A549 (cell line): ENCODE data around the gene RENBP. TPM values are rescaled to one million over a fixed set of nuclear protein-coding genes. Genes with fewer than 3 reads are reported as not detected.

Source experiments
- ATAC-seq, 2 experiments: fragments of 200-7000 bp in 1 of 2; fragments of >200 bp in 1 of 2; cut with Nextera tagmentation in 1 of 2; cut with Tn5 transposase in 1 of 2; 3 replicates each; pipeline versions ENCODE4 v1.8.0 to v1.9.1; 2018 to 2020; ENCODE audit warnings: mild to moderate bottlenecking in 1 of 2, moderate library complexity in 1 of 2
- CTCF ChIA-PET: fragments of 300-600 bp; sonication (Branson Sonifier 250); formaldehyde crosslinking; extraction: SDS; loops from one replicate; lab custom pipeline; 2021; ENCODE audit warnings: antibody characterized with exemption, inconsistent platforms; lab: Yijun Ruan, JAX
- POLR2A ChIA-PET: fragments of 350-600 bp; formaldehyde crosslinking; extraction: SDS; loops from one replicate; lab custom pipeline; 2021; ENCODE audit warnings: antibody characterized with exemption, inconsistent platforms; lab: Yijun Ruan, JAX
- DNase-seq, 2 experiments: peaks; one replicate each; pipeline versions ENCODE4 v3.0.0 to v3.0.0-alpha.2; 2011 to 2016; ENCODE audit warnings: low read depth in 1 of 2, low spot score in 1 of 2
- FAIRE-seq: peaks from 2 replicates; lab custom pipeline; 2011; peaks lifted over from hg19 to GRCh38; lab: Jason Lieb, UNC
- H3K27ac ChIP-seq, 2 experiments: fragments of >200 bp; sonication (Bioruptor Twin); formaldehyde crosslinking; 3 replicates each; pipeline ENCODE4 v1.5.1; 2016 to 2017
- H3K4me1 ChIP-seq: fragments of >200 bp; sonication (Bioruptor Twin); formaldehyde crosslinking; 3 replicates; pipeline ENCODE4 v1.6.1; 2016
- H3K4me2 ChIP-seq: fragments of >200 bp; sonication (Bioruptor Twin); formaldehyde crosslinking; 3 replicates; pipeline ENCODE4 v1.6.1; 2016
- H3K4me3 ChIP-seq: fragments of >200 bp; sonication (Bioruptor Twin); formaldehyde crosslinking; 3 replicates; pipeline ENCODE4 v1.5.1; 2016
- H3K9me3 ChIP-seq: fragments of >200 bp; sonication (Bioruptor Twin); formaldehyde crosslinking; 3 replicates; pipeline ENCODE4 v1.6.1; 2016
- ATOH8 ChIP-seq: fragments of 250-450 bp; sonication (Bioruptor Pico); IDR thresholded peaks from 2 replicates; pipeline ENCODE4 v1.5.0; 2020; ENCODE audit warnings: low read depth, mild to moderate bottlenecking, moderate library complexity
- BCL3 ChIP-seq: fragments of >200 bp; sonication (Bioruptor Twin); formaldehyde crosslinking; IDR thresholded peaks from 3 replicates; pipeline ENCODE4 v1.6.1; 2016
- BHLHE40 ChIP-seq: IDR thresholded peaks from 2 replicates; pipeline ENCODE4 v1.6.1; 2012; ENCODE audit warnings: low read depth, low read length, inconsistent platforms
- CBX2 ChIP-seq: fragments of 200-600 bp; sonication (generic); IDR thresholded peaks from 2 replicates; pipeline ENCODE4 v1.6.1; 2016; ENCODE audit warnings: low read depth, mild to moderate bottlenecking, borderline replicate concordance
- CEBPB ChIP-seq, 2 experiments: fragments of >200 bp in 1 of 2; sonication (Bioruptor Twin) in 1 of 2; formaldehyde crosslinking in 1 of 2; IDR thresholded peaks; 2 replicates each; pipeline ENCODE4 v1.6.1; 2012 to 2016
- CHD4 ChIP-seq: fragments of 200-600 bp; sonication (generic); IDR thresholded peaks from 2 replicates; pipeline ENCODE4 v1.6.1; 2016; ENCODE audit warnings: antibody characterized with exemption, mild to moderate bottlenecking, borderline replicate concordance
- CTCF ChIP-seq: fragments of >200 bp; sonication (Bioruptor Twin); formaldehyde crosslinking; IDR thresholded peaks from 3 replicates; pipeline ENCODE4 v1.5.1; 2016
- E2F6 ChIP-seq: IDR thresholded peaks from 2 replicates; pipeline ENCODE4 v1.6.1; 2012; ENCODE audit warnings: low read depth, borderline replicate concordance
- GATA3 ChIP-seq: IDR thresholded peaks from 2 replicates; pipeline ENCODE4 v1.6.1; 2012; ENCODE audit warnings: borderline replicate concordance
- HDAC2 ChIP-seq: fragments of 200-600 bp; sonication (generic); IDR thresholded peaks from 2 replicates; pipeline ENCODE4 v1.6.1; 2016
- HEYL ChIP-seq: fragments of 250-450 bp; sonication (Bioruptor Pico); IDR thresholded peaks from 2 replicates; pipeline ENCODE4 v1.8.0; 2021; ENCODE audit warnings: mild to moderate bottlenecking, moderate library complexity
- JUN ChIP-seq, 2 experiments: fragments of >200 bp; sonication (Bioruptor Twin); formaldehyde crosslinking; IDR thresholded peaks; 2 replicates in 1 of 2; 3 replicates in 1 of 2; pipeline ENCODE4 v1.6.1; 2016 to 2017
- MAX ChIP-seq: IDR thresholded peaks from 2 replicates; pipeline ENCODE4 v1.6.1; 2012
- MYC ChIP-seq: IDR thresholded peaks from 2 replicates; pipeline ENCODE4 v1.6.1; 2012; ENCODE audit warnings: mild to moderate bottlenecking, inconsistent platforms, low read length, improper control_type of control experiment, borderline replicate concordance
- NR3C1 ChIP-seq: fragments of >200 bp; sonication (Bioruptor Twin); formaldehyde crosslinking; IDR thresholded peaks from 3 replicates; pipeline ENCODE4 v1.6.1; 2017
- POLR2AphosphoS2 ChIP-seq: conservative IDR thresholded peaks from 2 replicates; pipeline ENCODE4 v1.6.1; 2012; ENCODE audit warnings: low read length, improper control_type of control experiment, inconsistent platforms
- RARB ChIP-seq: fragments of 250-450 bp; sonication (Bioruptor Pico); IDR thresholded peaks from 2 replicates; pipeline ENCODE4 v1.8.0; 2021; ENCODE audit warnings: mild to moderate bottlenecking, moderate library complexity
- REST ChIP-seq: fragments of 200-600 bp; sonication (generic); IDR thresholded peaks from 2 replicates; pipeline ENCODE4 v1.6.1; 2016; ENCODE audit warnings: antibody characterized with exemption, mild to moderate bottlenecking, moderate library complexity
- SREBF2 ChIP-seq: fragments of 450-650 bp; IDR thresholded peaks from 2 replicates; pipeline ENCODE4 v1.6.1; 2014; ENCODE audit warnings: mild to moderate bottlenecking, moderate library complexity
- TP53 ChIP-seq: fragments of 250-450 bp; sonication (Bioruptor Pico); IDR thresholded peaks from 2 replicates; pipeline ENCODE4 v1.5.0; 2021; ENCODE audit warnings: mild to moderate bottlenecking, moderate library complexity
- ZSCAN20 ChIP-seq: fragments of 250-450 bp; sonication (Bioruptor Pico); IDR thresholded peaks from 2 replicates; pipeline ENCODE4 v1.8.0; 2022; ENCODE audit warnings: mild to moderate bottlenecking, moderate library complexity
- WGBS: methylation state at CpG from one replicate; pipeline ENCODE4 v1.1.6; 2017; ENCODE audit errors: missing lambda C conversion rate; 5-methylcytosine and 5-hydroxymethylcytosine counted together
- polyA minus RNA-seq: library from RNA; depleted of rRNA, polyadenylated mRNA; stranded (reverse); fragments of >200 nt; gene quantifications from 2 replicates; pipeline ENCODE4 v1.2.3, GENCODE V29; 2011; rRNA and poly(A)+ RNA removed
- polyA plus RNA-seq, 4 experiments: library from polyadenylated mRNA; depleted of rRNA in 3 of 4; stranded (reverse); fragments of >200 nt; fragmentation: RNase III in 1 of 4; extraction: RNeasy Plus Mini Kit Qiagen cat#74134 plus additional on column Dnase treatment in 1 of 4; gene quantifications; 2 replicates in 3 of 4; 3 replicates in 1 of 4; pipeline ENCODE4 v1.2.3, GENCODE V29; 2011 to 2017

RENBP gene
- polyA plus RNA-seq (2011; rRNA removed) (not detected in 2 replicates), polyA plus RNA-seq (2017; fragmentation: RNase III; extraction: RNeasy Plus Mini Kit Qiagen cat#74134 plus additional on column Dnase treatment) (not detected in 3 replicates), polyA minus RNA-seq (not detected in 2 replicates)
- 0.05 and 0.07 TPM in 2 replicates for polyA plus RNA-seq (2012; cell fraction: cytosol; rRNA removed)
- polyA plus RNA-seq (2012; cell fraction: nucleus; rRNA removed): 0.19 and 0.27 TPM in 2 replicates

GRCh38 chrX:153944140-153944799 is at the start of gene RENBP:
RENBP (minus strand) TSS chrX:153944643; CDS start chrX:153944610, 33 bp downstream.
- ATAC-seq: no peak
- H3K4me3 ChIP-seq: no peak within 1 kb of the TSS
- no peaks in the 10 kb centered on the region for H3K9me3 ChIP-seq
- no peak for FAIRE-seq
- H3K4me1 ChIP-seq: peaks cover 3% of the 10 kb centered on the region; the same call in 1 of the 3 replicates
- no peak within 1 kb of the TSS for H3K27ac ChIP-seq
- DNase-seq: no peak
- POLR2A ChIA-PET: no interaction called here
- H3K4me2 ChIP-seq: no peak within 1 kb of the TSS
- CTCF ChIA-PET: interaction anchor here (0.6 to 17.9 kb wide), 6 partner anchors 9 to 1003 kb away, joined by 5 to 363 read pairs (median 28); partner anchors contain the start of genes ARHGAP4, NAA10 and PLXNB3
- 73% methylated on average over 15 of the region's 31 CpGs for WGBS
- TF ChIP-seq ATOH8 (CRISPR knock-in tag): no peak
- no peak for TF ChIP-seq CHD4
- no peak for TF ChIP-seq SREBF2
- no peak for TF ChIP-seq HDAC2
- no peak for TF ChIP-seq CBX2
- TF ChIP-seq CEBPB (IDR thresholded peaks at IDR 0.05): no peak
- no peak for TF ChIP-seq HEYL (CRISPR knock-in tag)
- TF ChIP-seq BHLHE40: no peak
- no peak for TF ChIP-seq CTCF
- TF ChIP-seq RARB (CRISPR knock-in tag): no peak
- TF ChIP-seq BCL3: no peak
- TF ChIP-seq MAX: no peak
- no peak for TF ChIP-seq TP53 (CRISPR knock-in tag)
- no peak for TF ChIP-seq E2F6
- TF ChIP-seq POLR2AphosphoS2: no peak
- TF ChIP-seq GATA3: no peak
- no peak for TF ChIP-seq ZSCAN20 (CRISPR knock-in tag)
- TF ChIP-seq NR3C1: no peak

GRCh38 chrX:153993978-153994377 is 49.5 kb upstream of the RENBP start:
- POLR2A ChIA-PET: no interaction called here
- Histone ChIP-seq H3K4me3 (no peak overlapping the region), H3K9me3 (no peaks in the 10 kb centered on the region), H3K4me1 (no peaks in the 10 kb centered on the region), H3K4me2 (no peak overlapping the region), H3K27ac (no peak overlapping the region)
- FAIRE-seq: no peak
- ATAC-seq: no peak
- 85% methylated on average over 10 of the region's 10 CpGs for WGBS
- TF ChIP-seq JUN (IDR thresholded peaks at IDR 0.05) (no peak), RARB (CRISPR knock-in tag) (no peak), MYC (no peak), MAX (no peak), SREBF2 (no peak), POLR2AphosphoS2 (no peak), REST (no peak), GATA3 (no peak), HDAC2 (no peak)
- CTCF ChIA-PET: interaction anchor here (1.0 kb wide), 1 partner anchor 18 kb away, joined by 3 read pairs; no protein-coding TSS in a partner anchor
- DNase-seq: no peak
